Measurements from ENCODE around the gene MIEN1. TPM values are rescaled to one million over a fixed set of nuclear protein-coding genes. Genes with fewer than 3 reads are reported as not detected.
"Not testable (repeated sequence)": the region's sequence is repeated elsewhere in the genome, so short reads cannot be mapped to it uniquely, and the experiment has no call there.

The MIEN1 gene
- polyA plus RNA-seq, 3 donors: 61.7 to 141 (median 124) TPM

GRCh38 chr17:39765766-39766165 is 35.4 kb upstream of the MIEN1 start:
- Mint-ChIP-seq H3K27ac (peak overlapping the region in 1 of 7 donors; percentile 5), H3K4me1 (peaks cover 2% of the 10 kb centered on the region), H3K9me3 (no peaks in the 10 kb centered on the region), H3K4me3 (peak overlapping the region in 1 of 2 donors; percentile 12), H3K36me3 (no peaks in the 10 kb centered on the region), H3K27me3 (ENCODE audit: low read depth in 3 of 3) (peaks cover 19 to 42% (median 24%) of the 10 kb centered on the region in 3 donors)
- H3K4me1 ChIP-seq (ENCODE audit: control insufficient read depth in 1 of 2, insufficient read depth in 2 of 2, low read length in 2 of 2): no peaks in the 10 kb centered on the region
- no peak for TF ChIP-seq CTCF (IDR thresholded peaks at IDR 0.05)
- no peak overlapping the region for H3K9ac ChIP-seq (ENCODE audit: insufficient read depth, low read length, poor library complexity, severe bottlenecking)
- no peak overlapping the region for H3K4me3 ChIP-seq (replicated peaks in 1 of 3; ENCODE audit: low read depth in 2 of 3, low read length in 3 of 3)
- H3K27me3 ChIP-seq (ENCODE audit: control insufficient read depth in 2 of 2, insufficient read depth in 2 of 2, low read length in 2 of 2): peaks cover 5 to 20% of the 10 kb centered on the region in 2 donors
- H4K20me1 ChIP-seq (ENCODE audit: insufficient read depth, low read length): no peaks in the 10 kb centered on the region
- H3K4me2 ChIP-seq (replicated peaks; ENCODE audit: extremely low read depth, low read length, poor library complexity, severe bottlenecking): no peak overlapping the region
- no peak for DNase-seq
- H2AFZ ChIP-seq (ENCODE audit: insufficient read depth, low read depth, low read length, poor library complexity, severe bottlenecking): no peak overlapping the region
- H3K27ac ChIP-seq (ENCODE audit: low read depth in 1 of 2, low read length in 2 of 2): no peak overlapping the region
- no peaks in the 10 kb centered on the region for H3K36me3 ChIP-seq (replicated peaks in 1 of 2; ENCODE audit: control insufficient read depth in 1 of 2, insufficient read depth in 2 of 2, low read length in 2 of 2)
- H3K79me2 ChIP-seq (ENCODE audit: insufficient read depth, low read length): no peaks in the 10 kb centered on the region
- intact Hi-C loops (cut with micrococcal nuclease): no loop called here
- 96% methylated on average over 17 of the region's 18 CpGs for WGBS (ENCODE audit: insufficient coverage)
- no peaks in the 10 kb centered on the region for H3K9me3 ChIP-seq (replicated peaks in 1 of 2; ENCODE audit: control insufficient read depth in 1 of 2, insufficient read depth in 1 of 2, low read length in 2 of 2)

GRCh38 chr17:39765175-39765574 is 34.8 kb upstream of the MIEN1 start:
- intact Hi-C loops (cut with micrococcal nuclease): no loop called here
- Histone ChIP-seq H2AFZ (ENCODE audit: insufficient read depth, low read depth, low read length, poor library complexity, severe bottlenecking) (no peak overlapping the region), H4K20me1 (ENCODE audit: insufficient read depth, low read length) (no peaks in the 10 kb centered on the region), H3K9ac (ENCODE audit: insufficient read depth, low read length, poor library complexity, severe bottlenecking) (no peak overlapping the region), H3K36me3 (replicated peaks in 1 of 2; ENCODE audit: control insufficient read depth in 1 of 2, insufficient read depth in 2 of 2, low read length in 2 of 2) (no peaks in the 10 kb centered on the region), H3K4me2 (replicated peaks; ENCODE audit: extremely low read depth, low read length, poor library complexity, severe bottlenecking) (no peak overlapping the region), H3K79me2 (ENCODE audit: insufficient read depth, low read length) (no peaks in the 10 kb centered on the region), H3K4me1 (ENCODE audit: control insufficient read depth in 1 of 2, insufficient read depth in 2 of 2, low read length in 2 of 2) (no peaks in the 10 kb centered on the region), H3K27me3 (ENCODE audit: control insufficient read depth in 2 of 2, insufficient read depth in 2 of 2, low read length in 2 of 2) (peaks cover 2 to 21% of the 10 kb centered on the region in 2 donors), H3K4me3 (replicated peaks in 1 of 3; ENCODE audit: low read depth in 2 of 3, low read length in 3 of 3) (no peak overlapping the region), H3K9me3 (replicated peaks in 1 of 2; ENCODE audit: control insufficient read depth in 1 of 2, insufficient read depth in 1 of 2, low read length in 2 of 2) (no peaks in the 10 kb centered on the region), H3K27ac (ENCODE audit: low read depth in 1 of 2, low read length in 2 of 2) (no peak overlapping the region)
- no peak for TF ChIP-seq CTCF (IDR thresholded peaks at IDR 0.05)
- DNase-seq: no peak
- no CpG with 5 or more reads among the region's 3 CpGs for WGBS (ENCODE audit: insufficient coverage)
- Mint-ChIP-seq H3K9me3 (no peaks in the 10 kb centered on the region), H3K36me3 (no peaks in the 10 kb centered on the region), H3K27ac (peak overlapping the region in 1 of 7 donors; percentile 42), H3K4me1 (peaks cover 2% of the 10 kb centered on the region), H3K4me3 (no peak overlapping the region), H3K27me3 (ENCODE audit: low read depth in 3 of 3) (peaks cover 22 to 43% (median 26%) of the 10 kb centered on the region in 3 donors)

GRCh38 chr17:39764171-39764570 is 33.8 kb upstream of the MIEN1 start:
- H3K27me3 ChIP-seq (ENCODE audit: control insufficient read depth in 2 of 2, insufficient read depth in 2 of 2, low read length in 2 of 2): peaks cover 0 to 12% of the 10 kb centered on the region in 2 donors
- H3K4me3 Mint-ChIP-seq; H3K9ac ChIP-seq (ENCODE audit: insufficient read depth, low read length, poor library complexity, severe bottlenecking); DNase-seq; H3K79me2 ChIP-seq (ENCODE audit: insufficient read depth, low read length); H3K36me3 Mint-ChIP-seq; H4K20me1 ChIP-seq (ENCODE audit: insufficient read depth, low read length); H3K9me3 Mint-ChIP-seq; H3K9me3 ChIP-seq (replicated peaks in 1 of 2; ENCODE audit: control insufficient read depth in 1 of 2, insufficient read depth in 1 of 2, low read length in 2 of 2); H3K4me3 ChIP-seq (replicated peaks in 1 of 3; ENCODE audit: low read depth in 2 of 3, low read length in 3 of 3); H2AFZ ChIP-seq (ENCODE audit: insufficient read depth, low read depth, low read length, poor library complexity, severe bottlenecking); H3K27ac Mint-ChIP-seq; H3K4me1 Mint-ChIP-seq; H3K4me1 ChIP-seq (ENCODE audit: control insufficient read depth in 1 of 2, insufficient read depth in 2 of 2, low read length in 2 of 2); intact Hi-C loops (cut with micrococcal nuclease); H3K27ac ChIP-seq (ENCODE audit: low read depth in 1 of 2, low read length in 2 of 2); H3K4me2 ChIP-seq (replicated peaks; ENCODE audit: extremely low read depth, low read length, poor library complexity, severe bottlenecking); H3K36me3 ChIP-seq (replicated peaks in 1 of 2; ENCODE audit: control insufficient read depth in 1 of 2, insufficient read depth in 2 of 2, low read length in 2 of 2): not testable (repeated sequence)
- 40% methylated on average over 1 of the region's 3 CpGs for WGBS (ENCODE audit: insufficient coverage)
- peaks cover 24 to 44% (median 25%) of the 10 kb centered on the region in 3 donors for H3K27me3 Mint-ChIP-seq (ENCODE audit: low read depth in 3 of 3)
